HuH-7 (cell line): ENCODE data around the gene FAM120B.
"Not testable (repeated sequence)": the region's sequence is repeated elsewhere in the genome, so short reads cannot be mapped to it uniquely, and the experiment has no call there.

ENCODE experiments used
- DNase-seq: peaks from one replicate; pipeline ENCODE4 v3.0.0; 2011; ENCODE audit warnings: low spot score

The FAM120B gene

GRCh38 chr6:170297576-170298330 is 8.8 kb upstream of the FAM120B start:
- no peak for DNase-seq

- no peak for DNase-seq
These were observed 7.9 kb upstream of the FAM120B start for GRCh38 chr6:170298688-170299087.

GRCh38 chr6:170301184-170301583 is 5.4 kb upstream of the FAM120B start:
- DNase-seq = no peak

GRCh38 chr6:170305805-170306323 is 694 bp upstream of the FAM120B start:
- no peak for DNase-seq

GRCh38 chr6:170307080-170307545 is 555 bp downstream of the FAM120B start:
- DNase-seq = no peak

GRCh38 chr6:170308761-170309160 is 2.2 kb downstream of the FAM120B start:
- DNase-seq = no peak

GRCh38 chr6:170311696-170312095 is 5.1 kb downstream of the FAM120B start:
- DNase-seq = no peak

GRCh38 chr6:170312876-170313275 is 6.3 kb downstream of the FAM120B start:
- DNase-seq = no peak

GRCh38 chr6:170313716-170314295 is 7.2 kb downstream of the FAM120B start:
- no peak for DNase-seq

- no peak for DNase-seq
These were observed 8.4 kb downstream of the FAM120B start for GRCh38 chr6:170314983-170315382.

- no peak for DNase-seq
These were observed 9.5 kb downstream of the FAM120B start for GRCh38 chr6:170316071-170316470.

- DNase-seq = no peak
These were observed 10.5 kb downstream of the FAM120B start for GRCh38 chr6:170317076-170317475.

- no peak for DNase-seq
These were observed 11.2 kb downstream of the FAM120B start for GRCh38 chr6:170317718-170318117.

- no peak for DNase-seq
These were observed 22.8 kb downstream of the FAM120B start for GRCh38 chr6:170329321-170329720.

GRCh38 chr6:170335199-170335598 is 28.6 kb downstream of the FAM120B start:
- DNase-seq = not testable (repeated sequence)

- no peak for DNase-seq
These were observed 38.3 kb downstream of the FAM120B start for GRCh38 chr6:170344631-170345576.

GRCh38 chr6:170345662-170346061 is 39.1 kb downstream of the FAM120B start:
- DNase-seq = no peak

GRCh38 chr6:170346649-170347048 is 40.1 kb downstream of the FAM120B start:
- DNase-seq = no peak

GRCh38 chr6:170347091-170347490 is 40.5 kb downstream of the FAM120B start:
- no peak for DNase-seq

- no peak for DNase-seq
These were observed 41.4 kb downstream of the FAM120B start for GRCh38 chr6:170347975-170348374.

- DNase-seq = not testable (repeated sequence)
These were observed 44.9 kb downstream of the FAM120B start for GRCh38 chr6:170351456-170351855.

GRCh38 chr6:170355190-170355589 is 48.6 kb downstream of the FAM120B start:
- DNase-seq = not testable (repeated sequence)
